IPS DF 19.7 (cell line): Measurements from ENCODE around the gene CRYBA4.

ENCODE experiments used
- DNase-seq: peaks from one replicate; pipeline ENCODE4 v3.0.0-alpha.2; 2013; ENCODE audit warnings: low read depth, low spot score

CRYBA4 gene

DNA sequence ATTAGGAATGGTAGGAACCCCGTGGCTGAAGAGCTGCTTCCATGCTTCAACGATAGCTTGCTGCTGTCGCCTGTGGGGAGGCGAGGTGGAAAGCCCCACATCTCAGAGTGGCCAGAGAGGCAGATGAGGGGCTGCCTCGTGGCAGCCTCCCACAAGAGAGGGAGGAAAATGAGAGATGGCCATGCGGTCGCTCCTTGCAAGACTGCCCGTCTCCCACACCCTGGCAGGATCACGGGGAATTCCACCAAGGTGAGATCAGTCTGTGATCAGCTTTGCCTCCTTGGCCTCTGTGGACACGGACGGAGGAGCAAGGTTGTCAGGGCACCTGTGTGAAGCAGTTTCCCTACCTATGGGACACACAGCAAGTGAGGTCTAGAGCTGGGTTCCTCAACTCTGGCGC, 3.0 kb downstream of the CRYBA4 start:
- DNase-seq, result no peak

DNA sequence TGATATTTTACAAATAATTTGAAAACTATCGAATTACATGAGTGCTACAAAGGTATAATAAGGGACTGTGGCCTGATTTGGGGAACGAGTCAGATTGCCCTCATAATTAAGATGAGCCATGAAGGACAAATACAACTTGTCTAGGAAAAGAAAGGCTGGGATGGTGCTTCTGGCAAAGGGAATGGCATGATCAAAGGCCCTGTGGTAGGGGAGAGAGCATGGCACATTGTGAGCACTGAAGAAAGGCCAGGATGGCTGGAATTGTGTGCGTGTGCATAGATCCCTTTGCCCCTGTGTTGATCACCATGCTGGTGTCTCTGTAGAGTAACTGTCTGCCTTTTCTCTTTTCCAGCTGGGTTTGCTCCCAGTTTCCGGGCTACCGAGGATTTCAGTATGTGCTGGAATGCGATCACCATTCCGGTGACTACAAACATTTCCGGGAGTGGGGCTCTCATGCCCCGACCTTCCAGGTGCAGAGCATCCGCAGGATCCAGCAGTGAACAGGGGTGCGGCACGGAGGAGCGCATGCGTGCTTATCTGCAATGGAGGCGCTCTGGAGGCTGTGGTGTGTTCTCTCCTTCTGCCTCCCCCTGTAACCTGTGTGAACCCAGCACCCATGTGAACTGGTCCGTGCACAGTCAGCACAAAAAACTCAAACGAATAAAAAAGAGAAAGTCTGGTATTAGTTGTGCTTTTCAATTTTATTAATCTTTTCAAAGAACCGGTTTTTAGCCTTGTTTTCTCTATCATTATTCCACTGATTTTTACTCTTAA, 8.4 kb downstream of the CRYBA4 start:
- DNase-seq, result no peak

DNA sequence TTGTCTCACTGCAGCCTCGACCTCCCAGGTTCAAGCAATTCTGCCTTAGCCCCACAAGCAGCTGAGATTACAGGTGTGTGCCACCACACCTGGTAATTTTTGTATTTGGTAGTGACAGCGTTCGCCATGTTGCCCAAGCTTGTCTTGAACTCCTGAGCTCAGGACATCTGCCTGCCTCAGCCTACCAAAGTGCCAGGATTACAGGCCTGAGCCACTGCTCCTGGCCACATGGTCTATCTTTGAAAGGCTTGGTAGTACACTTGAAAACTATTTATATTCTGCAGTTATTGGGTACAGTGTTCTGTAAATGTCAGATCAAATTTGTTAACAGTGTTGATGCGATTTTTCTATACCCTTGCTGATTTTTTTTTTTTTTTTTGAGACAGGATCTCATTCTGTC, 9.5 kb downstream of the CRYBA4 start:
- DNase-seq, result no peak

DNA sequence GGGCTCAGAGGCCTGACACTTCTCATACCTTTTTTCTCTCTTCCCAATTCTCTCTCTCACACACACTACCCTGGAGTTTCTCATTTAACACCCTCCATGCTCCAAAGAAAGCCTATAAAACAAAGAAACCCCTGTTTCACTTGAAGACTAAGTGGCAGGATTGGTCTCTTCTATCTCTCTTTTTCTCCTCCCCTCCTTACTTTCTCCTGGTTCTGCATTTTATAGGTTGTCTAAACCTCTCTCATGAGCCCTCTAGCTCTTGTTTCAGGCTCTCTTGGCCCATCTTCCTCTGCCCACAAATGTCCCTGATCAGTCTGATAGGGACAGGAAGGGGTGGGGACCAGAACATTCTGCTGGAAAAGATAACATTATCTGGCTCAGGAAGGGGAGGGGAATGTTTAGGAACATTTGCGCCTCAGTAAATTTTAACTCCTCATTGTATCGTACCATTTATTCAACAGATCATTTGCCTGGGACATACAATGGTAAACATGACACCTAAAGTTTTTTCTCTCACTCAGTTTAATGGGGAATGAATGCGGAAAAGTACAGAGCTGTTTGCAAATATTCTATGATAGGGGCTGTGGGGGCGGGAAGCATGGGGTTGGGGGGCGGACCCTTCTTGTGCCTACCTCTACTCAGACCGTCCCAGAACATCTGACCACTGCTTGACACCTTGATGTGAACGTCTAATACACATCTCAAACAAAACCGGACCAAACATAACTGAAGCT, 10.8 kb downstream of the CRYBA4 start:
- DNase-seq, result no peak

DNA sequence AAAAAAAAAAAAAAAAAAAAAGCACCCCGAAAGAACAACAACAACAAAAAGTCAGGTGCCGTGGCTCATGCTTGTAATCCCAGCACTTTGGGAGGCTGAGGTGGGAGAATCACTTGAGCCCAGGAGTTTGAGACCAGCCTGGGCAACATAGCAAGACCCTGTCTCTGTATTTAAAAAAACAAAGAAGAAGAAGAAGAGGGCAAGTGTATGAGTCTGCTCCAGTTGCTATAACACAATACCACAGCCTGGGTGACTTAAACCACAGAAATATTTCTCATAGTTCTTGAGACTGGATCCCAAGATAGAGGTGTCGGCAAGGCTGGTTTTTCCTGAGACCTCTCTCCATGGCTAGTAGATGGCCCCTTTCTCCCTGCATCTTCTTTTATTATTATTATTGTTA, 12.4 kb downstream of the CRYBA4 start:
- no peak for DNase-seq

DNA sequence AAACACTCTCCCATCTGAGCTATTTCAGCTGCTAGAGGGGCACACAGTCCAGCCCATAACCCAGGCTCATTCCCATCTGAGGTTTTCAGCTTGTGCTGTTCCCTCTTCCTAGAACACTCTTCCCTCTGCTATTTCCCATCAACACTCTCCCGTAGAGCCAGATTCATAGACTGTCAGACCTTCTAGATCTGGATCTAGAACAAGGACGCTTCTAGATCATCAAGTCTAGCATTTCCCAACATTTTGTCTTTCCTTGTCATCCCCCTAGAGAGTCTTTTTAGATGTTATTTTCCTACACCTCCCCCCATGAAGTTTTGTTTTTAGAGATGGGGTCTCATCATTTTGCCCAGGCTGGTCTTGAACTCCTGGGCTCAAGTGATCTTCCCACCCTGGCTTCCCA, 13.4 kb downstream of the CRYBA4 start:
- no peak for DNase-seq

DNA sequence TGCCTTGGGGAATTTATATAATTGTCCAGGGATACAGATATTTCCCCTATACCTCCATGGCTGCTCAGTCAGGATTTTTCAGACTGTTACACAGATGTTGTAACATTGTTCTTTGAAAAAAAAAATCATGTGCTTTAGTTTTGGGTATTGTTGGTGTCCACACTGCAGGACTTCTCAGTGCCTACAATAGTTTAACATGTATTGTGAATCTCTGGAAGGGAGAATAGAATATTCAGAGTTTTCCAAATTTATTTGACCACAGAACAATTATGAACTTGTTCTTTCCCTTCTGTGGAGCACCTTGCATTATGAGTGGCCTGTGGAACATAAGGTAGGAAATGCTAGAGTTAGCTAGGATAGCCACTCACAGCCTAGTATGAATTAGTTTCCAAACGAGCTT, 14.5 kb downstream of the CRYBA4 start:
- no peak for DNase-seq

DNA sequence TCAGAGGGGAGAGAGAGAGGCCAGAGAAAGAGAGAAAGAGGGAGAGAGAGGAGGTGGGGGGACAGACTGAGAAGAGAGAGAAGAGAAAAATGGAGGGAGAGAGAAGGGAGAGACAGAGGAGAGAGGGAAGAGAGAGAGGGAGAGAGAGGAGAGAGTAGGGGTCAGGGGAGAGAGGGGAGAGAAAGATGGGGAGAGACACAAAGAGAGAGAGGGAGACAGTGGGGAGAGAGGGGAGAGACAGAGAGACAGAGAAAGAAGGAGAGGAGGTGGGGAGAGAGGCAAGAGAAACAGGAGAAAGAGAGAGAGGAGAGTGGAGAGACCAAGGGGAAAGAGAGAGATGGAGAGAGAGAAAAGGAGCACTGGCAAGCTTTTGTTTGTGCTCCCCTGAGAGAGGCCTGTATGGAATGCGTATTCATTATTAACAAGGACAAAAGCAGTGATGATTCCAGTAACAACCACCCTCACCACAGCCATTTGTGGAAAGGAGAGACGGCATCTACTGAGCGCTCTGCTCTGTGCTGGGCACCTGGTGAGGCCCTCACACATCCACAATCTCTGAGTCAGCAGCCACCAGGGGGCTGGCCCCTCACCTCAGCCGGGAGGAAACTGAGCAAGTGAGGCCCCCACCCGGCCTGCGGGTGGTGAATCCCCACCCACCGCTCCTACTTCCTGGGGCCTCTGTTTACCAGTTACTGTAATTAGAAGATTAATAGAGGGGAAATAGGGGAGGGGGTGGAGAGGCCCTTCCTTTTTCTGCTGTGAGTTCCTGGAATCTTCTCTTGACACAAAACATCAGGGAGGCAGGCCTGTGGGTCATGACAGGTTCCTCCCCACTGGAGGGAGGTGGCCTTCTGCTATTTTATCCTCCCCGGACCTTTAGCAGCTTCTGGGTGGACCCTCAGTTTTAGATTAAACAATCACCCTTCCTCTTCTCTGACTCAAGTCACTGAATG, 21.0 kb downstream of the CRYBA4 start:
- DNase-seq, result no peak

DNA sequence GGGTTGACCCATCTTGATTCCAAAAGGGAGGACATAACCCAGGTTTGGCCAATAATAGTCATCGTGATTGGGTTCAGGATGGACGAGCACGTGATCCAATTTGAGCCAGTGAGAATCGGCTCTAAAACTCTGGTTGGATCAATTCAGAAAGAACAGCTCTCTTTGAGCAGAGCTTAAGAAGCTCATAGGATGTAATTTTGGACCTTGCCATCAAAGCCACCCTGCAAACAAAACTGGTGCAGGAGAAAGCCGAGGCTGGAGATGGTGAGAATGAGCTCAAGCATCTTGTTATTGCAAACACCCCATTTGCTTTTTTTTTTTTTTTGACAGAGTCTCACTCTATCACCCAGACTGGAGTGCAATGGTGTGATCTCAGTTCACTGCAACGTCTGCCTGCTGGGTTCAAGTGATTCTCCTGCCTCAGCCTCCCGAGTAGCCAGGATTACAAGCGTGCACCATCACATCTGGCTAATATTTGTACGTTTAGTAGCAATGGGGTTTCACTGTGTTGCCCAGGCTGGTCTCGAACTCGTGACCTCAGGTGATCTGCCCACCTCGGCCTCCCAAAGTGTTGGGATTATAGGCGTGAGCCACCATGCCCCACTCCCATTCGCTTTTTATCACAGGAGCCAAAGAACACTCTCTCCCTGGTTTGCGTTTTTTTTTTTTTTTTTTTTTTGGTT, 21.8 kb downstream of the CRYBA4 start:
- no peak for DNase-seq

DNA sequence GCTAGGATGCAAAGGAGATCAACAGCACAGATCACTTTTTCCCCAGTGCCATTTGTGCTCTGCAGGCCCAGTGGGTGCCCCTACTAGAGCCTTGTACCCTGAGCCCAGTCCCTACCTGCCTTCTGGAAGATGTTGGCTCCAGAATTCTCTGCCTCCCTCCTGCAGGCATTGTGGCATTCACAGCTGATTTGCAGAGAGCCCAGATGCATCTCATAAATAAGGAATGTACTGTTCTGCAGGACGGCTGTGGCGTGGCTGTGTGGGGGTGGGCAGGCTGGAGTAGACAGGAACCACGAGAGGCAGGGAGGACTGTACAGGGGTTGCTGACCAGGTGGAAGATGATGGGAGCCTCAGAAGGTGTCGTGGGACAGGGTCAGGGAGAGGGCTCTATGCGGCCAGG, 24.4 kb downstream of the CRYBA4 start:
- DNase-seq, result no peak

DNA sequence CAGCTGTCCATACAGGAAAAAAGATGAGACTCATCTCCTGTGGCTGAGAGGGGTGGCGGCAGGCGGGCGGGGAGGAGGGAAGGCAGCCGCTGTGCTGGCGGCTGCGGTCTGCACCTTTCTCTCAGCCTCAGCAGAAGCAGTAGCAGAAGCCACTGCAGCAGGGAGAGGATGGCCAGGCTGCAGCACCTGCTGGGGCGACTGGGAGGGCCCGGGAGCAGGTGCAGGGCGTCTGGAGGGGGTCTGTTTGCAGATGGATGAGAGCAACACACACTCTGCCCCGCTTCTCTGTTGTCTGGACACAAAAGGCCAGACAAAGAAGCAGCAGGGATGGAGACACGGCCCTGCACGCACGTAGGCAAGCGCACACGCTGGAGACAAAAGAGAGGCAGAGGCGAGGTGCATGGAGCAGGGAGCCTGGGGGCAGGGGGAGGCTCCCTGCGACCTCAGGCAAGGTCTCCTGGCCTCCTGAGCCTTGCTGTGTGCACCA, 26.3 kb downstream of the CRYBA4 start:
- no peak for DNase-seq

DNA sequence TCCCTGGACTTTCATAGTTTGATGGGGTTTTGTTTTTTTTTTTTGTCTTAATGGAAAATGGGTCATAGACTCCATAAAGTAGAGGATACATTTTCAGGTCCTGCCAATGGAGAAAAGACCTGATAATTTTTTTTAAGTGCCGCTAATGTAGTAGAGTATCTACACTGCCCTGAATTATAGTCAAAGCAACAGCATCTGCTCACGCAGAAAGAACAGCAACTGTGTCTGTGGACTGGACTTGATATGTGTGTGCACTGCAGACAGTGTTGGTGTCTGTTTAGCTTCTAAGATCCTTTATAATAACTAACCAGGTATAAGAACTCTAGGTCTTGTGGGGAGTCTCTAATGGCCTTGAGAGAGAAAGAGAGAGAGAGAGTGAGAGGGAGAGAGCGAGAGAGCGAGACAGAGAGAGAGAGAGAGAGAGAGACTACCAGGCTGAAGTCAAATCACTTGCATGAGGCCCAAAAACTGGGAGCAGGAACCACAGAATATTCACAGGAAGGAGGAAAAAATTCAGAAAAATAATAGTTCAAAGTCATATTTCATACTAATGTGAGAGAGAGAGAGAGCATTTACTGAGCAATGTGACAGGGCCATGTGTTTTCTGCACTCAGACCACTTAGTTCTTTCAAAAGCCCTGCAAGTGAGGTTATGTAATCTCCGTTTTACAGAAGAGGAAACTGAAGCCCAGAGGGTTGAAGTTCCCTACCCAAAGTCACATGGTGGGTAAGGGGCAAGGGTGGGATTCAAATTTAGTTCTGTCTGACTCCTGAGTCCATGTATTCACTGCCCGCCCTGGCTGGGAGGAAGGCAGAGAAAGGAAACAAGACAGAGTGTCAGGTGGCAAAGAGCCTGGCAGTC, 27.0 kb downstream of the CRYBA4 start:
- no peak for DNase-seq

DNA sequence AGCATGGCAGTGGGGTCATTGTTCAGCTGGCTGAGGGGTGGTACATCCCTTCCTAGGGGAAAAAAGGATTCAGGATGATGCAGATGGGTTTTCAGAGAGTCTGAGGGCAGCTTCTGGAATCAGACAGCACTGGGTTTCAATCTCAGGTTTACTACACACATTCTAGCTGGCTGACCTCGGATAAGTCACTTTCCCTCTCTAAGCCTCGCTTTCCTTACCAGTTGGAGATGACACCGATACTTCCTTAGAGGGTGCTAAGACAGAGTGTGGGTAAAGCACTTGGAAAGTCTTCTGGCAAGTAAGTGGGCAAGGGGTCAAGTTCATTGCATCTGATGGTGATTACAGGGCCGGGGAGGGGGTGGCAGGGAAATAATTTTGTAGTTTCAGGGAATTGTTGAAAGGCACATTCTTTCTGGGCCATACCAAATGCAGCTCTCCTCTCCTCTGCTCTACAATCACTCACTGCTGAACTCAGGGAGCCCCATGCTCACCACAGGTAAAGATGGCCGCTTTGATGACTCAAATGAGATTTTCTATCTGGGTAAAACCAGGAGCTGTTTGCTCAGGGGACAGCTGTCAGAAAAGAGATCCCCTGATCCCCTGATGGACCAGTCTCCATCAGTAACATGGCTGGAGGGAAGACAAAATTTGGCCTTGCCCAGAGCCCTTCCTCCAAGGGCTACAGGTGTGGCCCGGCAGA, 29.1 kb downstream of the CRYBA4 start:
- no peak for DNase-seq

DNA sequence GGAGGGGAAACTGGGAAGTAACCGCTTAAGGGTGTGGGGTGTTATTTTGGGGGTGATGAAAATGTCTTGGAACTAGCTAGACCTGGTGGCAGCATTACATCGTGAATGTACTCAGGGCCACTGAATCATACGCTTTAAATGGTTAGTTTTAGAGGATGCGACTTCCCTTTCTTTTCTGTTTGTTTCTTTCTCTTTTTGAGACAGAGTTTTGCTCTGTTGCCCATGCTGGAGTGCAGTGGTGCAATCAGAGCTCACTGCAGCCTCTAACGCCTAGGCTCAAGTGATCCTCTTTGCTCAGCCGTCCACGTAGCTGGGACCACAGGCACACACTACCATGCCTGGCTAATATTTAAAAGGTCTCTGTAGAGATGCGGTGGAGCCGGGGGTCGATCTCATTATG, 30.1 kb downstream of the CRYBA4 start:
- no peak for DNase-seq

DNA sequence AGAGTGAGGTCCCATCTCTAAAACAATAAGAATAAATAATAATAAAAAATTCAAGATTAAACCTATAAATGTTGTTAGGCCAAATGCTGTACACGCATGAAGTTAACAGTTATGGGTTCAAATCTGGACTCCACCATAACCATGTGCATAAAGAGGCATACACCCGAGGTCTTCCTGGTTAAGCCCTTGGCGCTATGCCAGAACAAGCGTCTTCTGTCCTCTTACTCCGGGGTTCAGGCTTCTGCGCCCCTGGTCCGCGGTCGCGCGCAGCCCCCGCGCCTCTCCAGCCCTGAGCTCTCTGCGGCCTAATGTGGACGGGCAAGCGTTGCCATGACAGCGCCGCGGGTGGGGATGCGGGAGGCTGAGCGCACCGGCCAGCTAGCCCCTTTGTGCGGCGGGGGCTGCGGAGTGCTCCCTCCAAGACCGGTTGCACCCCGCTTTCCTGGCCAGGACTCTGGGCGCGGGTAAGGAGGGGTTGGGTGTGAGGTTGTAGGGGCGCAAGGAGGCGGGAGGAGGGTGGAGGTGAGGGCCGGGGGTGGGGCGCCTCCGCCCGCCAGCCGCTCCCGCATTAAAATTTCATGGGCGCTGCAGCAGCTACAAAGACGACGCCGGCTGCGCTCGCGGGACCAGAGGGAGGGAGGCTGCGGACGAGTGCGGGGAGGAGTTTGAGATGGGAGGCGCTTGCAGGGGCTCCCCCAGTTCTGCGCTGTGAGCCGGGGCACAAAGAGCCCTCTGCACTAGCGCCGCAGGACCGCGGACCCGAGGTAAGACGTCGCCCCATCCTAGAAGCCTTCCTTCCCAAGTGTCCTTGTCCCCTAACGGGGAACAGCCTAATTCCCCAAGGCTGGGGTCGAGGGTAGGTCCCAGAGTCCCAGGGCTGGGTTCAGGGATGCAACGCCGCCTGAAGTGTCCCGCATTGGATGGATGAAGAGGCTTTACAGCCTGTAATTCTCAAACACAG, 35.4 kb downstream of the CRYBA4 start, which contains the start of gene MIAT:
Gene MIAT, plus strand, starts transcription at position 698 of the 961 bp plus-strand sequence.
- no peak for DNase-seq

DNA sequence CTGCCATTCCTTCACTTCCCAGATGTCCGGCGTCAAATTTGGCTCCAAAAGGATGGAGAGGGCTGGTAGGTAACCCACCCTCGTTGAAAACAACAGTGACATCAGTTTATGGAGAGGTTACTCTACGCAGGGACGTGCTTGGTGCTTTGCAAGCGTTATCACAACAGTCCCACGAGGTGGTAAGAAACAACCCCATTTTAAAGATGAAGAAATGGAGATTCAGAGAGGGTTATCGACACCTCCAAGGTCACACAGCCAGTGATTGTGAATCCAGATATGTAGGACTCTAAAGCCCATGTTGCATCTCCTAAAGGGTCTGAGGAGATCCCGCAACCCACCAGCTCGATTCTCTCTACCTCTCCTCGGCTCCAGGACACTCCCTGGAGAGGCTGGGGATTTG, 36.4 kb downstream of the CRYBA4 start:
- no peak for DNase-seq

DNA sequence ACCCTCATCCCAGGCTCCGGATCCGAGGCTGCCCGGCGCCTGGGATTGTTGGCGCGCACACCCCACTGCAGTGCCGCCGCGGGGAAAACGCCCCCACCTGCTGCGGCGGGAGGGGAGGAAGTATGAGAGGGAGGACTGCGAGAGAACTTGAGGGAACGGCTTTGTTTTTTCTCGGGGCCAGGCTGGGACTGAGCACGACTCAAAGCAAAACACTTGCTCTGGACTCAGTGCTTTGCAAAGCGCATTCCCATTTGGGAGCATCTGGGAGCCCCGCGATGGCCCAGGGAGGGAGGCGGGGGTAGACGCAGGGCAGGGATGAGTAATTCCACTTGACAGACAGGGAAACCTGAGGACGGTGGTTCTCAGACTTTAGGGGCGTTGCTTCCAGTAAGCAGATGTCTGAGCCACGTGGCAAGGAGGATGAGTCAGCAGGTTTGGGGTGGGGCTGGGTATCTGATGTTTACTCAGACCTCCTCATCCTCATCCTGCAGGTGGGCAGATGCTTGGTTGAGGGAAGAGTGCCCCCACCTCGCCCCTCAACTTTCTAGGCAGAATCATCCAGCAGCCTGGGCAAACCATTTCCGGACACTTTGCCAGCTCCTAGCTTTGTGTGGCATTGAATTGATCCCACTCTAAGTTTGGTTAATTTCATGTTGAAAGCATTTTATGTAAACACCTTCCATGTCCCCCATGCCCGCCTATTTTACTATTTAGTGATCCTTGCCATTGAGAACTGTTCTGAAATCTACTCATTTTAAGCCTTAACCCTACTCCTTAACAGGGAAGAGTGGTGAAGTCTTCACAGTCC, 37.1 kb downstream of the CRYBA4 start:
- DNase-seq, result no peak

DNA sequence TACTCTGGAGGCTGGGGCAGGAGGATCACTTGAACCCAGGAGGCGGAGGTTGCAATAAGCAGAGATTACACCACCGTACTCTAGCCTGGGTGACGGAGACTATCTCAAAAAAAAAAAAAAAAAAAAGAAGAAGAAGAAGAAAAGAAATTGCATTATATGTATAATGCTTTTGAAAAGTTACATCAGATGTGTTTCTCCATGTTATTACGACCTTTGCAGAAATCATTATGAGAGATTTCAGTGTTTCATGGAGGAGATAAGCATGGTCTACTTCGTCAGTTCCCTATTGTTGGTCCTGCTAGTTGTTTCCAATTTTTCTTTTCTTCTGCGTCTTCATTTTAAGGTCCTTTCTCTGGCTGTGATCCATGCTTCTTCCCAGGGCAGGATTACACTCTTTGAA, 38.6 kb downstream of the CRYBA4 start:
- no peak for DNase-seq
